Ovary (tissue), 3 donors: ENCODE data around the gene SECTM1.

ENCODE experiments used
- POLR2A ChIP-seq: fragments of 450-650 bp; IDR thresholded peaks from one replicate; pipeline ENCODE4 v1.6.1; 2017; ENCODE audit warnings: antibody characterized with exemption, mild to moderate bottlenecking, moderate library complexity
- TF ChIP-seq, protein P1 (sequence below), 3 donors: fragments of 450-650 bp in 2 of 3; fragments of 200-600 bp in 1 of 3; IDR thresholded peaks; one replicate each; pipeline versions ENCODE4 v1.5.1 to v1.8.0; 2016 to 2022; ENCODE audit warnings: antibody characterized with exemption in 3 of 3, mild to moderate bottlenecking in 1 of 3
- donor health status: DM: no; HTN: no; CAD: no.

DNA sequence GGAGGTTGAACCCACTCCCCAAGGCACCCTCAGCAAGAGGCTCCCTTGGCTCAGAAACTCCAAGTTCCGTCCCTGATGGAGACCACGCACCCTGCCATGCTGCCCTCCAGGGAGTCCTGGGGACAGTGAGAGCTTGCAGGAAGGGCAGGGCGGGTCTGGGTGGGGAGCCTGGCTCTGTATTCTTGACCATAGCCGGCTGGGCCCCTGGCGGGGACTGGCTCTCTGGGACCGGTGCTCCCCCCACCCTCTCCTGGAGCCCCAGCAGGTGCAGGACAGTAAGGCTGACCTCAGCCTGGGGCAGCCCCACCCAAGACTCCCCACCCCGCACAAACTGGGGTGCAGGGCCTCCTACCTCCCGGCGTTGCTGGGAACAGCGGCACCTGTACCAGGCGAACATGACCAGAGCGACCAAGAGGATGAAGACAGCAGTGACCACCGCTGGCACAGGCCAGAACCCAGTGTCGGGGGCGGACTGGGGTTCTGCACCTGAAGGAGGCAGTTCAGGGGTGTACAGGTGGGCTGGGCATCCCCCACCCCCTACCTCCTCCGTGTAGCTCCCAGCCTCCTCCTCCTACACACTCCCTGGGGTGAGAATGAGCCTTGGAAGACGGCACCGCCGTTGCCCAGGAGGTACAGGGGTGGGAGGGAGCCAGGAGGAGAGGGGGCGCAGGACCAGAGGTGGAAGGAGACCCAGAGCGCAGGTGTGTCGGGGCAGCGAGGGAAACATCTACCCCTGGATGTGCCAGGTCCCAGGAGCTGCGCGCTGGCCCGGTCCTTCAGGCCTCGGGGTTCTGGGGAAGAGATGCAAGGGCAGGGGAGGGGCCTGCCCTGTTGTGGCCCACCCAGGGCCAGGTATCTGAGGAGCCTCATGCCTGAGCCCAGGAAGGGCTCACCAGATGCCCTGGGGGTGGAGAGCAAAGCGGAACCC, 10.8 kb downstream of the SECTM1 start:
- TF ChIP-seq, protein P1, sequence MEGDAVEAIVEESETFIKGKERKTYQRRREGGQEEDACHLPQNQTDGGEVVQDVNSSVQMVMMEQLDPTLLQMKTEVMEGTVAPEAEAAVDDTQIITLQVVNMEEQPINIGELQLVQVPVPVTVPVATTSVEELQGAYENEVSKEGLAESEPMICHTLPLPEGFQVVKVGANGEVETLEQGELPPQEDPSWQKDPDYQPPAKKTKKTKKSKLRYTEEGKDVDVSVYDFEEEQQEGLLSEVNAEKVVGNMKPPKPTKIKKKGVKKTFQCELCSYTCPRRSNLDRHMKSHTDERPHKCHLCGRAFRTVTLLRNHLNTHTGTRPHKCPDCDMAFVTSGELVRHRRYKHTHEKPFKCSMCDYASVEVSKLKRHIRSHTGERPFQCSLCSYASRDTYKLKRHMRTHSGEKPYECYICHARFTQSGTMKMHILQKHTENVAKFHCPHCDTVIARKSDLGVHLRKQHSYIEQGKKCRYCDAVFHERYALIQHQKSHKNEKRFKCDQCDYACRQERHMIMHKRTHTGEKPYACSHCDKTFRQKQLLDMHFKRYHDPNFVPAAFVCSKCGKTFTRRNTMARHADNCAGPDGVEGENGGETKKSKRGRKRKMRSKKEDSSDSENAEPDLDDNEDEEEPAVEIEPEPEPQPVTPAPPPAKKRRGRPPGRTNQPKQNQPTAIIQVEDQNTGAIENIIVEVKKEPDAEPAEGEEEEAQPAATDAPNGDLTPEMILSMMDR (IDR thresholded peaks at IDR 0.05), result no peak
- no peak for TF ChIP-seq POLR2A
